Astrocyte (in vitro differentiated cells and primary cell): ENCODE data around the gene TNFRSF18. TPM values are rescaled to one million over a fixed set of nuclear protein-coding genes. Genes with fewer than 3 reads are reported as not detected.

ENCODE experiments used
- DNase-seq: peaks from one replicate; pipeline ENCODE4 v3.0.0-alpha.2; 2010; ENCODE audit warnings: low read depth
- FAIRE-seq: peaks from 2 replicates; lab custom pipeline; 2011; peaks lifted over from hg19 to GRCh38; lab: Jason Lieb, UNC
- H2AFZ ChIP-seq: 2 replicates; pipeline ENCODE4 v1.6.0; 2012; ENCODE audit warnings: low read depth, low read length, inconsistent platforms
- H3K27ac ChIP-seq: 2 replicates; pipeline ENCODE4 v1.5.1; 2011; ENCODE audit warnings: low read depth, low read length, inconsistent platforms
- H3K27me3 ChIP-seq: 2 replicates; pipeline ENCODE4 v1.6.0; 2011; ENCODE audit warnings: low read length, inconsistent platforms; ENCODE audit not compliant: insufficient read depth
- H3K36me3 ChIP-seq: 2 replicates; pipeline ENCODE4 v1.5.1; 2011; ENCODE audit warnings: low read length, inconsistent platforms; ENCODE audit not compliant: insufficient read depth
- H3K4me1 ChIP-seq: 2 replicates; pipeline ENCODE4 v1.5.1; 2011; ENCODE audit warnings: low read length, inconsistent platforms; ENCODE audit not compliant: insufficient read depth
- H3K4me2 ChIP-seq: 2 replicates; pipeline ENCODE4 v1.6.0; 2012; ENCODE audit warnings: low read length, inconsistent platforms
- H3K4me3 ChIP-seq: 2 replicates; pipeline ENCODE4 v1.5.1; 2011; ENCODE audit warnings: low read depth, mild to moderate bottlenecking, low read length, inconsistent platforms; ENCODE audit not compliant: insufficient read depth
- H3K79me2 ChIP-seq: 2 replicates; pipeline ENCODE4 v1.6.0; 2012; ENCODE audit warnings: mild to moderate bottlenecking, low read length, inconsistent platforms; ENCODE audit not compliant: insufficient read depth
- H3K9ac ChIP-seq: 2 replicates; pipeline ENCODE4 v1.6.0; 2012; ENCODE audit warnings: mild to moderate bottlenecking, low read length, inconsistent platforms
- H3K9me3 ChIP-seq: 2 replicates; pipeline ENCODE4 v1.5.1; 2012; ENCODE audit warnings: low read depth, mild to moderate bottlenecking, low read length, inconsistent platforms; ENCODE audit not compliant: insufficient read depth
- H4K20me1 ChIP-seq: 2 replicates; pipeline ENCODE4 v1.6.0; 2012; ENCODE audit warnings: low read length, inconsistent platforms; ENCODE audit not compliant: insufficient read depth
- H3K27ac Mint-ChIP-seq: one replicate; pipeline ENCODE4 v1.8.0; 2021; ENCODE audit warnings: mild to moderate bottlenecking, mixed read lengths; ENCODE audit not compliant: unreplicated experiment
- H3K27me3 Mint-ChIP-seq: one replicate; pipeline ENCODE4 v1.8.0; 2021; ENCODE audit warnings: low read depth, mixed read lengths; ENCODE audit not compliant: unreplicated experiment
- H3K36me3 Mint-ChIP-seq: one replicate; pipeline ENCODE4 v1.8.0; 2021; ENCODE audit warnings: low read depth, mixed read lengths; ENCODE audit not compliant: unreplicated experiment
- H3K4me1 Mint-ChIP-seq: one replicate; pipeline ENCODE4 v1.8.0; 2021; ENCODE audit warnings: low read depth, mixed read lengths; ENCODE audit not compliant: unreplicated experiment
- H3K4me3 Mint-ChIP-seq: one replicate; pipeline ENCODE4 v1.8.0; 2021; ENCODE audit warnings: mild to moderate bottlenecking, moderate library complexity, mixed read lengths; ENCODE audit not compliant: unreplicated experiment
- H3K9me3 Mint-ChIP-seq: one replicate; pipeline ENCODE4 v1.8.0; 2021; ENCODE audit warnings: mild to moderate bottlenecking, mixed read lengths; ENCODE audit not compliant: unreplicated experiment
- EZH2 ChIP-seq: IDR thresholded peaks from 2 replicates; pipeline ENCODE4 v1.6.1; 2012; ENCODE audit warnings: mild to moderate bottlenecking, low read length, inconsistent platforms; ENCODE audit not compliant: insufficient read depth
- total RNA-seq: library from RNA; stranded (reverse); gene quantifications from 2 replicates; pipeline ENCODE4 v1.2.1, GENCODE V29; 2021
- TF ChIP-seq, protein P1 (sequence below): IDR thresholded peaks from 2 replicates; pipeline ENCODE4 v1.5.1; 2011; ENCODE audit warnings: low read depth, mild to moderate bottlenecking, inconsistent platforms, low read length, moderate library complexity; ENCODE audit not compliant: insufficient read depth

Gene TNFRSF18
- total RNA-seq, 1 donor from 2014 or later: 0.66 TPM

DNA sequence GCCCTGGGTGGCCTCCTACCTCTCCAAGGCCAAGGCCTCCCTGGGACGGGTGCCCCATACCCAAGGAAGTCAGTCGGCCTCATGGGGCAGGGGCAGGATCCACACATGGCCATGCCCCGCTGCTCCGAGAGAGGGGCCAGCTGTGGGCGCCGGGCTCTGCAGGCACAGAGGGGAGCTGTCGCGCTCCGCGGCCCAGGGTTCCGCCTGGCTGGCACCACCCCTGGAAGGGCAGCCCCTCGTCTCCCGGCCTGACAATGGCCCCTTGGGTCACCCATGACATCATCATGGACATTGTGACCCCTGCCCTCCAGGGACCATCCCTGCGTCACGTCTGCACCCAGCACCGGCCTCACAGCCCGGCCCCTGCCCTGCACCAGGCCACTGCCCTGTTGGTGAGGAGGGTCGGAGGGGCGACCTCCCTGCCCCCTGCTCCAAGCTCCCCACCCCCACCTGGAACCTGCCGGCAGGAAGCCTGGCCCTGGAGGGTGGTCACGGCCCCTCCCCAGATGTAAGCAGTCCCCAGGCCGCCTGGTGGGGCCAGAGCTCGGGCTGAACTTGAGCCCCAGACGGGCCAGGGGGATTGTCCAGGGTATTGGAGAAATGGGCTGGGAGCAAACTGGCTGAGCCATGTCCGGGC, 26.9 kb downstream of the TNFRSF18 start:
- Histone ChIP-seq H3K4me2 (no peak overlapping the region), H3K27ac (no peak overlapping the region), H3K4me3 (no peak overlapping the region), H3K27me3 (peaks cover 22% of the 10 kb centered on the region), H3K4me1 (no peaks in the 10 kb centered on the region), H3K9ac (no peak overlapping the region), H3K36me3 (no peaks in the 10 kb centered on the region), H2AFZ (no peak overlapping the region), H3K9me3 (no peaks in the 10 kb centered on the region), H4K20me1 (no peaks in the 10 kb centered on the region), H3K79me2 (no peaks in the 10 kb centered on the region)
- no peak for DNase-seq
- Mint-ChIP-seq H3K9me3 (no peaks in the 10 kb centered on the region), H3K27ac (no peak overlapping the region), H3K4me1 (peaks cover 7% of the 10 kb centered on the region), H3K27me3 (peaks cover 30% of the 10 kb centered on the region), H3K4me3 (no peak overlapping the region), H3K36me3 (no peaks in the 10 kb centered on the region)
- no peak for FAIRE-seq
- TF ChIP-seq, protein P1, sequence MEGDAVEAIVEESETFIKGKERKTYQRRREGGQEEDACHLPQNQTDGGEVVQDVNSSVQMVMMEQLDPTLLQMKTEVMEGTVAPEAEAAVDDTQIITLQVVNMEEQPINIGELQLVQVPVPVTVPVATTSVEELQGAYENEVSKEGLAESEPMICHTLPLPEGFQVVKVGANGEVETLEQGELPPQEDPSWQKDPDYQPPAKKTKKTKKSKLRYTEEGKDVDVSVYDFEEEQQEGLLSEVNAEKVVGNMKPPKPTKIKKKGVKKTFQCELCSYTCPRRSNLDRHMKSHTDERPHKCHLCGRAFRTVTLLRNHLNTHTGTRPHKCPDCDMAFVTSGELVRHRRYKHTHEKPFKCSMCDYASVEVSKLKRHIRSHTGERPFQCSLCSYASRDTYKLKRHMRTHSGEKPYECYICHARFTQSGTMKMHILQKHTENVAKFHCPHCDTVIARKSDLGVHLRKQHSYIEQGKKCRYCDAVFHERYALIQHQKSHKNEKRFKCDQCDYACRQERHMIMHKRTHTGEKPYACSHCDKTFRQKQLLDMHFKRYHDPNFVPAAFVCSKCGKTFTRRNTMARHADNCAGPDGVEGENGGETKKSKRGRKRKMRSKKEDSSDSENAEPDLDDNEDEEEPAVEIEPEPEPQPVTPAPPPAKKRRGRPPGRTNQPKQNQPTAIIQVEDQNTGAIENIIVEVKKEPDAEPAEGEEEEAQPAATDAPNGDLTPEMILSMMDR: no peak
- no peak for TF ChIP-seq EZH2

DNA sequence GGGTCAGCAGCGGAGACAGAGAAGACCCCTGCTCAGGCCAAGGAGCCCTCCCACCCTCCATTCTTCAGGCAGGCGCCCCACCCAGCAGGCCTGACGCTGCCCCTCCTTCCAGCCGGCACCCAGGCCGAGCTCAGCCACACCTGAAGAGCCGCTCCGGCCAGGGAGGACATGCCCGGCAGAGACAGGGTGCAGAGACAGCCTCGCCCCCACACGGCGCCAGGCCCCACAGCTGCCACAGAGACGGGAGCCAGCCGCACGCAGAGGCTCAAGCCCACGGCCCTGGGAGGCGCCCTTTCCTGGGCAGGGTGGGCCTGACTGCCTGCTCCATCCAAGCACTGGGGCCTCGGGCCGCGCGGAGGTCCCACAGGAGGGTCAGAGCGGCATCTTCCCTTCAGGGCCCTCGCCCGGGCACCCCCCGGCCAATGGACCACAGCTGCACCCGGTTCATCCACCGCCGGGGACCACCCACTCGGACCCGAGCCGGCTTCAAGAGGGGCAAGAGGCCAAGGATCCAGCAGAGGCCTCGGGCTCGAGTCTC, 27.5 kb downstream of the TNFRSF18 start:
- peaks cover 33% of the 10 kb centered on the region for H3K27me3 Mint-ChIP-seq

More for the DNA sequence above, 27.5 kb downstream of the TNFRSF18 start:
- Mint-ChIP-seq H3K9me3 (no peaks in the 10 kb centered on the region), H3K4me1 (peaks cover 7% of the 10 kb centered on the region), H3K27ac (no peak overlapping the region), H3K4me3 (no peak overlapping the region), H3K36me3 (no peaks in the 10 kb centered on the region)
- H3K4me3 ChIP-seq: no peak overlapping the region
- no peak for TF ChIP-seq EZH2
- TF ChIP-seq, protein P1: no peak
- H3K4me1 ChIP-seq: no peaks in the 10 kb centered on the region
- FAIRE-seq (no peak), DNase-seq (no peak)
- H3K9me3 ChIP-seq: no peaks in the 10 kb centered on the region
- H3K4me2 ChIP-seq: no peak overlapping the region
- H3K9ac ChIP-seq: no peak overlapping the region
- H4K20me1 ChIP-seq: no peaks in the 10 kb centered on the region
- no peak overlapping the region for H2AFZ ChIP-seq
- H3K27me3 ChIP-seq: peaks cover 27% of the 10 kb centered on the region
- no peaks in the 10 kb centered on the region for H3K79me2 ChIP-seq
- H3K27ac ChIP-seq: no peak overlapping the region
- H3K36me3 ChIP-seq: no peaks in the 10 kb centered on the region
